SH-SY5Y (cell line): ENCODE data around the gene ANO9.

Source experiments
- GATA2 ChIP-seq: IDR thresholded peaks from 2 replicates; pipeline ENCODE4 v1.6.1; 2011; ENCODE audit warnings: mild to moderate bottlenecking, low read depth, low read length
- GATA3 ChIP-seq: IDR thresholded peaks from 2 replicates; pipeline ENCODE4 v1.6.1; 2011; ENCODE audit warnings: low read depth, mild to moderate bottlenecking, low read length, moderate library complexity

GRCh38 chr11:445765-446588, 4.2 kb upstream of the ANO9 start:
- TF ChIP-seq GATA2 (no peak), GATA3 (no peak)
